Thymus (tissue), 11 donors: ENCODE results near the gene THSD4. TPM values are rescaled to one million over a fixed set of nuclear protein-coding genes. Genes with fewer than 3 reads are reported as not detected.
"Not testable (repeated sequence)": the region's sequence is repeated elsewhere in the genome, so short reads cannot be mapped to it uniquely, and the experiment has no call there.

Experiments used
- DNase-seq, 9 donors: peaks; one replicate each; pipeline ENCODE4 v3.0.0-alpha.2; 2013; ENCODE audit warnings: low spot score in 9 of 9, low read depth in 6 of 9, missing footprints in 1 of 9
- H3K27ac ChIP-seq, 2 donors: one replicate each; pipeline ENCODE4 v1.5.1; 2013; ENCODE audit warnings: control low read depth in 1 of 2, low read depth in 1 of 2, low read length in 1 of 2, mild to moderate bottlenecking in 1 of 2, moderate library complexity in 1 of 2
- H3K27me3 ChIP-seq, 2 donors: one replicate each; pipeline ENCODE4 v1.5.1; 2013; ENCODE audit warnings: low read length in 1 of 2; ENCODE audit not compliant: control insufficient read depth in 2 of 2, insufficient read depth in 1 of 2
- H3K36me3 ChIP-seq, 2 donors: one replicate each; pipeline ENCODE4 v1.5.1; 2013; ENCODE audit warnings: low read length in 1 of 2, mild to moderate bottlenecking in 1 of 2, moderate library complexity in 1 of 2; ENCODE audit not compliant: control insufficient read depth in 2 of 2, insufficient read depth in 2 of 2
- H3K4me1 ChIP-seq, 2 donors: one replicate each; pipeline ENCODE4 v1.5.1; 2013; ENCODE audit warnings: low read length in 2 of 2; ENCODE audit not compliant: control insufficient read depth in 2 of 2, insufficient read depth in 2 of 2
- H3K4me3 ChIP-seq, 2 donors: one replicate each; pipeline ENCODE4 v1.5.1; 2013; ENCODE audit warnings: low read length in 2 of 2, control low read depth in 1 of 2, mild to moderate bottlenecking in 1 of 2
- H3K9me3 ChIP-seq, 2 donors: one replicate each; pipeline ENCODE4 v1.5.1; 2013; ENCODE audit warnings: low read length in 1 of 2, mild to moderate bottlenecking in 1 of 2; ENCODE audit not compliant: control insufficient read depth in 2 of 2, insufficient read depth in 1 of 2
- WGBS: extraction: QIAGEN DNeasy Blood & Tissue Kit; methylation state at CpG from one replicate; pipeline ENCODE4 v1.1.7; 2013; 5-methylcytosine and 5-hydroxymethylcytosine counted together
- polyA plus RNA-seq: library from polyadenylated mRNA; stranded (reverse); fragments of 200-250 nt; gene quantifications from one replicate; pipeline ENCODE4 v1.2.3, GENCODE V29; 2013
- total RNA-seq: library from RNA; stranded (reverse); fragments of 120-200 nt; gene quantifications from one replicate; pipeline ENCODE4 v1.2.4, GENCODE V29; 2013
- donor health status: healthy.

Gene THSD4
- total and polyA plus RNA-seq, 2 donors = 1.7 to 2.2 TPM

- no peak overlapping the region for H3K27ac ChIP-seq
- DNase-seq = no peak
- WGBS = 96% methylated on average over 8 of the region's 8 CpGs
Observed at GRCh38 chr15:71362556-71362955, 247.3 kb downstream of the THSD4 start.

GRCh38 chr15:71362987-71363968, 248.0 kb downstream of the THSD4 start:
- WGBS = 90% methylated on average over 11 of the region's 11 CpGs

More at GRCh38 chr15:71362556-71362955, 247.3 kb downstream of the THSD4 start:
- no peaks in the 10 kb centered on the region for H3K9me3 ChIP-seq
- no peaks in the 10 kb centered on the region for H3K4me1 ChIP-seq
- H3K36me3 ChIP-seq = no peaks in the 10 kb centered on the region
- no peak overlapping the region for H3K4me3 ChIP-seq
- H3K27me3 ChIP-seq = no peaks in the 10 kb centered on the region

GRCh38 chr15:71364117-71364584, 248.9 kb downstream of the THSD4 start:
- Histone ChIP-seq H3K4me3 (no peak overlapping the region), H3K4me1 (no peaks in the 10 kb centered on the region), H3K27ac (no peak overlapping the region), H3K9me3 (no peaks in the 10 kb centered on the region), H3K36me3 (no peaks in the 10 kb centered on the region), H3K27me3 (no peaks in the 10 kb centered on the region)
- 87% methylated on average over 5 of the region's 5 CpGs for WGBS
- no peak for DNase-seq

More at GRCh38 chr15:71362987-71363968, 248.0 kb downstream of the THSD4 start:
- Histone ChIP-seq H3K4me3 (no peak overlapping the region), H3K9me3 (no peaks in the 10 kb centered on the region), H3K36me3 (no peaks in the 10 kb centered on the region), H3K27ac (no peak overlapping the region), H3K27me3 (no peaks in the 10 kb centered on the region), H3K4me1 (no peaks in the 10 kb centered on the region)
- DNase-seq = no peak

- 91% methylated on average over 4 of the region's 4 CpGs for WGBS
- Histone ChIP-seq H3K9me3 (no peaks in the 10 kb centered on the region), H3K4me3 (no peak overlapping the region), H3K36me3 (no peaks in the 10 kb centered on the region), H3K4me1 (no peaks in the 10 kb centered on the region), H3K27ac (no peak overlapping the region), H3K27me3 (no peaks in the 10 kb centered on the region)
- no peak for DNase-seq
Observed at GRCh38 chr15:71366522-71366921, 251.3 kb downstream of the THSD4 start.

- H3K4me1 ChIP-seq = no peaks in the 10 kb centered on the region
- no peak for DNase-seq
- 64% methylated on average over 3 of the region's 3 CpGs for WGBS
- no peaks in the 10 kb centered on the region for H3K27me3 ChIP-seq
- H3K4me3 ChIP-seq = no peak overlapping the region
- no peaks in the 10 kb centered on the region for H3K9me3 ChIP-seq
- H3K36me3 ChIP-seq = no peaks in the 10 kb centered on the region
- H3K27ac ChIP-seq = no peak overlapping the region
Observed at GRCh38 chr15:71366926-71367325, 251.7 kb downstream of the THSD4 start.

- not testable (repeated sequence) for H3K4me1 ChIP-seq, H3K27me3 ChIP-seq, H3K4me3 ChIP-seq, H3K36me3 ChIP-seq, H3K27ac ChIP-seq, H3K9me3 ChIP-seq, DNase-seq
- WGBS = no CpG with 5 or more reads among the region's 1 CpG
Observed at GRCh38 chr15:71367737-71368136, 252.5 kb downstream of the THSD4 start.

GRCh38 chr15:71372769-71373168, 257.5 kb downstream of the THSD4 start:
- not testable (repeated sequence) for H3K27ac ChIP-seq, DNase-seq, H3K4me3 ChIP-seq, H3K4me1 ChIP-seq, H3K27me3 ChIP-seq, H3K9me3 ChIP-seq, H3K36me3 ChIP-seq
- WGBS = 45% methylated on average over 7 of the region's 7 CpGs

GRCh38 chr15:71373917-71374316, 258.6 kb downstream of the THSD4 start:
- Histone ChIP-seq H3K27me3 (no peaks in the 10 kb centered on the region), H3K36me3 (no peaks in the 10 kb centered on the region), H3K4me3 (no peak overlapping the region), H3K4me1 (no peaks in the 10 kb centered on the region), H3K9me3 (no peaks in the 10 kb centered on the region), H3K27ac (no peak overlapping the region)
- WGBS = 91% methylated on average over 1 of the region's 1 CpG
- DNase-seq = no peak

- no peaks in the 10 kb centered on the region for H3K9me3 ChIP-seq
- no peaks in the 10 kb centered on the region for H3K4me1 ChIP-seq
- H3K27ac ChIP-seq = no peak overlapping the region
- H3K4me3 ChIP-seq = no peak overlapping the region
- DNase-seq = no peak
- no peaks in the 10 kb centered on the region for H3K27me3 ChIP-seq
- H3K36me3 ChIP-seq = no peaks in the 10 kb centered on the region
- 68% methylated on average over 6 of the region's 6 CpGs for whole genome bisulfite sequencing
Observed at GRCh38 chr15:71374607-71375352, 259.5 kb downstream of the THSD4 start.
